Panc1 (cell line): ENCODE results near the gene DNAH9.

Experiments
- POLR2AphosphoS5 ChIP-seq: IDR thresholded peaks from 2 replicates; pipeline ENCODE4 v1.6.1; 2012; ENCODE audit warnings: mild to moderate bottlenecking, low read depth, low read length, moderate library complexity
- SIN3A ChIP-seq: IDR thresholded peaks from 2 replicates; pipeline ENCODE4 v1.6.1; 2012; ENCODE audit warnings: low read depth, mild to moderate bottlenecking, low read length, moderate library complexity, borderline replicate concordance; ENCODE audit not compliant: insufficient read depth
- TCF7L2 ChIP-seq: IDR thresholded peaks from 2 replicates; pipeline ENCODE4 v1.6.1; 2011; ENCODE audit warnings: mild to moderate bottlenecking, low read depth, low read length, inconsistent platforms
- TF ChIP-seq, protein P1 (sequence below): fragments of 450-650 bp; IDR thresholded peaks from 2 replicates; pipeline ENCODE4 v1.5.1; 2017; ENCODE audit warnings: mild to moderate bottlenecking
- TF ChIP-seq, protein P2 (sequence below), 2 experiments: IDR thresholded peaks; 2 replicates each; pipeline ENCODE4 v1.6.1; 2011 to 2012; ENCODE audit warnings: low read depth in 2 of 2, control low read depth in 1 of 2, low read length in 1 of 2, mild to moderate bottlenecking in 1 of 2, moderate library complexity in 1 of 2; ENCODE audit not compliant: insufficient read depth in 1 of 2

DNA sequence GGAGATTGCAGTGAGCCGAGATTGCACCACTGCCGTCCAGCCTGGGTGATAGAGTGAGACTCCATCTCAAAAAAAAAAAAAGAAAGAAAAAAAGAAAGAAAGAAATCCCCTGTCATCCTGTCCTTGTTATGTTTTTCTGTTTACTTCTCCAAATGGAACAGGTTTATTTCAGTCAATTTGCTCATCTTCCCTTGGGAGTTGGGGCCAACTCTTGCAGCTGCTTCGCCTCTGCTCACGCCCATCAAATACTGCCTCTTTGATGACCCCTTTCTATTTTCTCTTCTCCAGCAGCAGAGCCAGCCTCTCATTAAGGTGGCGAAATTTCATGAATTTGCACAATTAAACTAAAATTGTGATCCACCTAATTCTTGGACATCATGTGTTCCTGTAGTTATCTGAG, 225.6 kb downstream of the DNAH9 start:
- TF ChIP-seq, protein P1, sequence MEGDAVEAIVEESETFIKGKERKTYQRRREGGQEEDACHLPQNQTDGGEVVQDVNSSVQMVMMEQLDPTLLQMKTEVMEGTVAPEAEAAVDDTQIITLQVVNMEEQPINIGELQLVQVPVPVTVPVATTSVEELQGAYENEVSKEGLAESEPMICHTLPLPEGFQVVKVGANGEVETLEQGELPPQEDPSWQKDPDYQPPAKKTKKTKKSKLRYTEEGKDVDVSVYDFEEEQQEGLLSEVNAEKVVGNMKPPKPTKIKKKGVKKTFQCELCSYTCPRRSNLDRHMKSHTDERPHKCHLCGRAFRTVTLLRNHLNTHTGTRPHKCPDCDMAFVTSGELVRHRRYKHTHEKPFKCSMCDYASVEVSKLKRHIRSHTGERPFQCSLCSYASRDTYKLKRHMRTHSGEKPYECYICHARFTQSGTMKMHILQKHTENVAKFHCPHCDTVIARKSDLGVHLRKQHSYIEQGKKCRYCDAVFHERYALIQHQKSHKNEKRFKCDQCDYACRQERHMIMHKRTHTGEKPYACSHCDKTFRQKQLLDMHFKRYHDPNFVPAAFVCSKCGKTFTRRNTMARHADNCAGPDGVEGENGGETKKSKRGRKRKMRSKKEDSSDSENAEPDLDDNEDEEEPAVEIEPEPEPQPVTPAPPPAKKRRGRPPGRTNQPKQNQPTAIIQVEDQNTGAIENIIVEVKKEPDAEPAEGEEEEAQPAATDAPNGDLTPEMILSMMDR = no peak
- TF ChIP-seq SIN3A (no peak), TCF7L2 (no peak), POLR2AphosphoS5 (no peak)
- TF ChIP-seq, protein P2, sequence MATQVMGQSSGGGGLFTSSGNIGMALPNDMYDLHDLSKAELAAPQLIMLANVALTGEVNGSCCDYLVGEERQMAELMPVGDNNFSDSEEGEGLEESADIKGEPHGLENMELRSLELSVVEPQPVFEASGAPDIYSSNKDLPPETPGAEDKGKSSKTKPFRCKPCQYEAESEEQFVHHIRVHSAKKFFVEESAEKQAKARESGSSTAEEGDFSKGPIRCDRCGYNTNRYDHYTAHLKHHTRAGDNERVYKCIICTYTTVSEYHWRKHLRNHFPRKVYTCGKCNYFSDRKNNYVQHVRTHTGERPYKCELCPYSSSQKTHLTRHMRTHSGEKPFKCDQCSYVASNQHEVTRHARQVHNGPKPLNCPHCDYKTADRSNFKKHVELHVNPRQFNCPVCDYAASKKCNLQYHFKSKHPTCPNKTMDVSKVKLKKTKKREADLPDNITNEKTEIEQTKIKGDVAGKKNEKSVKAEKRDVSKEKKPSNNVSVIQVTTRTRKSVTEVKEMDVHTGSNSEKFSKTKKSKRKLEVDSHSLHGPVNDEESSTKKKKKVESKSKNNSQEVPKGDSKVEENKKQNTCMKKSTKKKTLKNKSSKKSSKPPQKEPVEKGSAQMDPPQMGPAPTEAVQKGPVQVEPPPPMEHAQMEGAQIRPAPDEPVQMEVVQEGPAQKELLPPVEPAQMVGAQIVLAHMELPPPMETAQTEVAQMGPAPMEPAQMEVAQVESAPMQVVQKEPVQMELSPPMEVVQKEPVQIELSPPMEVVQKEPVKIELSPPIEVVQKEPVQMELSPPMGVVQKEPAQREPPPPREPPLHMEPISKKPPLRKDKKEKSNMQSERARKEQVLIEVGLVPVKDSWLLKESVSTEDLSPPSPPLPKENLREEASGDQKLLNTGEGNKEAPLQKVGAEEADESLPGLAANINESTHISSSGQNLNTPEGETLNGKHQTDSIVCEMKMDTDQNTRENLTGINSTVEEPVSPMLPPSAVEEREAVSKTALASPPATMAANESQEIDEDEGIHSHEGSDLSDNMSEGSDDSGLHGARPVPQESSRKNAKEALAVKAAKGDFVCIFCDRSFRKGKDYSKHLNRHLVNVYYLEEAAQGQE (IDR thresholded peaks at IDR 0.05; ENCODE audit: insufficient read depth in 1 of 2, low read depth in 2 of 2, low read length in 1 of 2) = no peak
